HepG2 (cell line): ENCODE data around the gene NOTUM. TPM values are rescaled to one million over a fixed set of nuclear protein-coding genes. Genes with fewer than 3 reads are reported as not detected.

Experiments used
- AGO2 ChIP-seq: fragments of 200-400 bp; formaldehyde crosslinking; optimal IDR thresholded peaks from 2 replicates; pipeline ENCODE3; 2017; ENCODE audit warnings: mild to moderate bottlenecking, low read depth, low read length, moderate library complexity
- BRCA1 ChIP-seq: sonication (generic); formaldehyde crosslinking; IDR thresholded peaks from 2 replicates; pipeline ENCODE4 v1.4.0; 2020; ENCODE audit warnings: missing genetic modification reagents
- CSRNP2 ChIP-seq: sonication (generic); formaldehyde crosslinking; conservative IDR thresholded peaks from 2 replicates; pipeline ENCODE4 v1.8.0; 2022; ENCODE audit warnings: low read depth, missing genetic modification reagents
- DMTF1 ChIP-seq: sonication (generic); formaldehyde crosslinking; IDR thresholded peaks from 2 replicates; pipeline ENCODE4 v1.4.0; 2020; ENCODE audit warnings: mild to moderate bottlenecking, missing genetic modification reagents
- FOXO4 ChIP-seq: sonication (generic); formaldehyde crosslinking; conservative IDR thresholded peaks from 2 replicates; pipeline ENCODE4 v1.8.1; 2023; ENCODE audit warnings: missing genetic modification reagents
- MIER2 ChIP-seq: IDR thresholded peaks from 2 replicates; pipeline ENCODE4 v1.6.1; 2016; ENCODE audit warnings: missing biosample characterization, missing genetic modification reagents
- NCOR1 ChIP-seq: fragments of 200-600 bp; sonication (generic); IDR thresholded peaks from 2 replicates; pipeline ENCODE4 v1.7.0; 2017; ENCODE audit warnings: antibody characterized with exemption, low read length, borderline replicate concordance
- NFKB2 ChIP-seq: sonication (generic); formaldehyde crosslinking; IDR thresholded peaks from 2 replicates; pipeline ENCODE4 v1.4.0; 2020; ENCODE audit warnings: missing genetic modification reagents, borderline replicate concordance
- NRL ChIP-seq: sonication (generic); formaldehyde crosslinking; IDR thresholded peaks from 2 replicates; pipeline ENCODE4 v1.5.0; 2020; ENCODE audit warnings: missing genetic modification reagents, mild to moderate bottlenecking, moderate library complexity, borderline replicate concordance
- PRDM10 ChIP-seq: sonication (generic); formaldehyde crosslinking; IDR thresholded peaks from 2 replicates; pipeline ENCODE4 v1.4.0; 2020; ENCODE audit warnings: low read depth, missing genetic modification reagents
- SIX4 ChIP-seq: sonication (generic); formaldehyde crosslinking; IDR thresholded peaks from 2 replicates; pipeline ENCODE4 v1.4.0; 2020; ENCODE audit warnings: missing genetic modification reagents
- SMARCC2 ChIP-seq: fragments of 450-650 bp; IDR thresholded peaks from 2 replicates; pipeline ENCODE4 v1.6.1; 2017; ENCODE audit warnings: antibody characterized with exemption, mild to moderate bottlenecking
- SMYD3 ChIP-seq: sonication (generic); formaldehyde crosslinking; IDR thresholded peaks from 2 replicates; pipeline ENCODE4 v1.8.1; 2023; ENCODE audit warnings: mild to moderate bottlenecking, missing genetic modification reagents
- ZFP41 ChIP-seq: sonication (generic); formaldehyde crosslinking; IDR thresholded peaks from 2 replicates; pipeline ENCODE4 v1.4.0; 2020; ENCODE audit warnings: mild to moderate bottlenecking, missing genetic modification reagents, borderline replicate concordance
- ZNF225 ChIP-seq: sonication (generic); formaldehyde crosslinking; IDR thresholded peaks from 2 replicates; pipeline ENCODE4 v1.4.0; 2020; ENCODE audit warnings: mild to moderate bottlenecking, missing genetic modification reagents
- ZNF3 ChIP-seq: IDR thresholded peaks from 2 replicates; pipeline ENCODE4 v1.7.0; 2017; ENCODE audit warnings: inconsistent platforms
- ZNF790 ChIP-seq: sonication (generic); formaldehyde crosslinking; IDR thresholded peaks from 2 replicates; pipeline ENCODE4 v1.8.0; 2022; ENCODE audit warnings: missing genetic modification reagents, mild to moderate bottlenecking, borderline replicate concordance
- ZNF800 ChIP-seq: sonication (generic); formaldehyde crosslinking; IDR thresholded peaks from 2 replicates; pipeline ENCODE4 v1.4.0; 2020; ENCODE audit warnings: missing genetic modification reagents
- polyA plus RNA-seq, 8 experiments: library from polyadenylated mRNA; depleted of rRNA in 3 of 8; stranded (reverse) in 7 of 8; unstranded in 1 of 8; fragments of >200 nt; fragmentation: Illumina TruSeq in 4 of 8; extraction: Trizol in 4 of 8; gene quantifications; 2 replicates each; pipeline versions ENCODE4 v1.2.1 to v1.2.3, GENCODE V29; 2011 to 2016; ENCODE audit warnings: low read depth in 4 of 8, missing spikeins in 1 of 8, mixed read lengths in 1 of 8; ENCODE audit not compliant: insufficient read depth in 1 of 8
- total RNA-seq, 5 experiments: library from RNA; depleted of rRNA; stranded (reverse); fragments of >200 nt; fragmentation: Illumina TruSeq; extraction: Trizol; gene quantifications; 2 replicates each; pipeline ENCODE4 v1.2.3, GENCODE V29; 2016; ENCODE audit warnings: low read depth in 1 of 5

The NOTUM gene
- total and polyA plus RNA-seq, 2 of the 13 experiments (the other 11 are each of a cell fraction or from before 2014, with no cell fraction given), result 150 to 160 TPM

GRCh38 chr17:81960130-81960958 is 643 bp downstream of the NOTUM start (continued):
- TF ChIP-seq PRDM10 (no peak), SMARCC2 (no peak), NCOR1 (no peak), SIX4 (no peak), ZNF225 (CRISPR knock-in tag) (peak; percentile 91), ZNF3 (CRISPR knock-in tag) (no peak), DMTF1 (CRISPR knock-in tag) (0 out of 2 replicates have a peak, but pooled peaks have one; percentile 64), CSRNP2 (CRISPR knock-in tag) (no peak), FOXO4 (peak; percentile 98; the same call in 1 of the 2 replicates), SMYD3 (no peak), ZNF800 (CRISPR knock-in tag) (peak; percentile 73), ZFP41 (CRISPR knock-in tag) (no peak), NFKB2 (CRISPR knock-in tag) (no peak; the same call in 1 of the 2 replicates), NRL (CRISPR knock-in tag) (peak; percentile 66), BRCA1 (CRISPR knock-in tag) (no peak), AGO2 (peak; percentile 100), ZNF790 (no peak; the same call in 1 of the 2 replicates), MIER2 (CRISPR knock-in tag) (no peak)
